ENCODE measurements around the gene SNCG.
"Not testable (repeated sequence)": the region's sequence is repeated elsewhere in the genome, so short reads cannot be mapped to it uniquely, and the experiment has no call there.

SNCG gene

DNA sequence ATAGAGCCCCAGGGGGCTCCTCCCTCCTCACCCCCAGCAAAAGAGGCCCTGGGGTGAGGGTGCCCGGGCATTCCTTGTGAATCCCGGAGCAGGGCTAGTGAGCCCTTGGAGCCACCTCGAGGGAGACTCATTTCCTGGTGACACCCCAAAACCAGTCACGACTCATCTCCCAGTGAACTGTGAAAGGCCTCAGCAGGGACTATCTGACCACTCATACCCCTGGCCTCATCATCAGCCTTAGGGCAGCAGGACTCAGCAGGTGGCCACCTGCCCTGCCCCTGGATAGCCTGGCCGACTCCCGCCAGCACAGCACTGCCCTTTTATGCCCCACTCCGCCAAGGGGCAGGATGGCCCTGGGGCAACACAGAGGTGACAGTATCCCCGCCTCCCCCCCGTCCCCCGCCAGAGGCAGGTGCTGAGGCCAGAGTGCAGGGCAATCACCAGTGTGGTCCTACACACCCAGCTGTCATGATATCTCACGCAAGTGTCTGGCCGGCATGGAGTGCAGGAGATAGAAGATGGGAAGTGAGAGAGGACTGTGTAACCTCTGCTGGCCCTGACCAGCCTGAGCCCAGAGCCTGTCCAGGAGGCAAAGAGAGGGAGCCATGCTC lies 3.2 kb downstream of the SNCG start:
- DNase-seq: no peak

- DNase-seq: no peak
These were observed 4.0 kb downstream of the SNCG start for GRCh38 chr10:86962136-86962980.

DNA sequence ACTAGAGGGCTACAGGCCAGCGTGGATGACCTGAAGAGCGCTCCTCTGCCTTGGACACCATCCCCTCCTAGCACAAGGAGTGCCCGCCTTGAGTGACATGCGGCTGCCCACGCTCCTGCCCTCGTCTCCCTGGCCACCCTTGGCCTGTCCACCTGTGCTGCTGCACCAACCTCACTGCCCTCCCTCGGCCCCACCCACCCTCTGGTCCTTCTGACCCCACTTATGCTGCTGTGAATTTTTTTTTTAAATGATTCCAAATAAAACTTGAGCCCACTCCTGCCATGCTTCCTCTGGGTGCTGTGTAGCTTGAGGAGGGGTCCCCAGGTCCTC lies 4.5 kb downstream of the SNCG start:
- DNase-seq: no peak

GRCh38 chr10:86963341-86963919 lies 5.0 kb downstream of the SNCG start:
- DNase-seq: no peak

- no peak for DNase-seq
These were observed 5.9 kb downstream of the SNCG start for GRCh38 chr10:86964061-86964846.

GRCh38 chr10:86964847-86965190 lies 6.4 kb downstream of the SNCG start:
- DNase-seq: no peak

- DNase-seq: no peak
These were observed 7.7 kb downstream of the SNCG start for GRCh38 chr10:86965986-86966654.

DNA sequence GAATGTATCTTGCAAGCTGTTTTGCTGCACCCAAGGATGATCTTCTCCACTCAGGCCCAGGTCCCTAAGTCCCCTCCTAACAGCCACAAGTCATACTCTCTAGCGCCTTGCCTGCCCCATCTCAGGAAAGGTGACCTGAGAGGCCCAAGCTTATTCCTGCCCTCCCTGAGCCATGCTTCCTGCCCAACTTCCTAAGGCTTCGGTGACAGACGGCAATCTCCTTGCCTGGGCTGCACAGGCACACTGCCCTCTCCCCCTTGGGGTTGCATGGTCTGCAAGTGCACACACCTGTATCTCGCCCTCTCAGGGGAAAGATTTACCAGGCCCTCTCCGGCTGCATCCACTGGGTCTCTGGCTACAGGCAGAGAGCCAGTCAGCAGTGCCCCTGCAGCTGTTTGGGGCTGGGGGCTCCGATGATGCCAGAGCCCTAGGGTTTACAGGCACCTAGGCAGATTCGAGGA lies 9.1 kb downstream of the SNCG start:
- no peak for DNase-seq

DNA sequence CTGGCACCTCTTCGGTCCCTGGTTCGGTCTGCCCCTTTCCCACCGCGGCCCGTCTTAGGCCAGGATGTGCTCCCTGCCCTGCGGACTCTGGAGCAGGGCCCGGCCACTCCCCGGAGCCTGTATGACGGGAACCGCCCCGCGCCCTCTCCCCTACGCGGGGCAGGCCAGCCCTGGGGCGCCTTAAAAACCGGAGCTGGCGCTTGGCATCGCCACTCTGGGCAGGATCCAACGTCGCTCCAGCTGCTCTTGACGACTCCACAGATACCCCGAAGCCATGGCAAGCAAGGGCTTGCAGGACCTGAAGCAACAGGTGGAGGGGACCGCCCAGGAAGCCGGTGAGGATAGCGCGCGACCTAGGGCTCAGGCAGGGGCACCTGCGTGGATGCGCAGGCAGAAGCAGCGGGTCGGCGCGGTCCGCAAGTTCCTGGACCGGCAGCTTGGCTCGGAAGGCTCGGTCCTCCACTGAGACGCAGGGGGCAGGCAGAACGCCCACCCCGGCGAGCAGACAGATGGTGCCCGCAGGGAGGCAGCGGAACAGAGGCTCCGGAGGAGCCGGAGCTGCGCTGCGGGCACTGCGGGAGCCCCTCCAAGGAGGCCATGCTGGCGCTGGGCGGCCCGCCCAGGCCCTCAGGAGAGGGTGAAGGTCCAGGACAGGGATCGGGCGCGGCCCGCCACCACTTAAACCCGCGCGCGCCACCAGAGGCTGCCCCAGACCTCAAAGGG lies 10.0 kb downstream of the SNCG start, which contains the start of gene ADIRF:
TSS of gene ADIRF (plus strand) at position 212 of the 723 bp plus-strand sequence. CDS start at position 275, 63 bp downstream.
- no peak for DNase-seq

GRCh38 chr10:86968994-86969355 lies 10.6 kb downstream of the SNCG start:
- no peak for DNase-seq

DNA sequence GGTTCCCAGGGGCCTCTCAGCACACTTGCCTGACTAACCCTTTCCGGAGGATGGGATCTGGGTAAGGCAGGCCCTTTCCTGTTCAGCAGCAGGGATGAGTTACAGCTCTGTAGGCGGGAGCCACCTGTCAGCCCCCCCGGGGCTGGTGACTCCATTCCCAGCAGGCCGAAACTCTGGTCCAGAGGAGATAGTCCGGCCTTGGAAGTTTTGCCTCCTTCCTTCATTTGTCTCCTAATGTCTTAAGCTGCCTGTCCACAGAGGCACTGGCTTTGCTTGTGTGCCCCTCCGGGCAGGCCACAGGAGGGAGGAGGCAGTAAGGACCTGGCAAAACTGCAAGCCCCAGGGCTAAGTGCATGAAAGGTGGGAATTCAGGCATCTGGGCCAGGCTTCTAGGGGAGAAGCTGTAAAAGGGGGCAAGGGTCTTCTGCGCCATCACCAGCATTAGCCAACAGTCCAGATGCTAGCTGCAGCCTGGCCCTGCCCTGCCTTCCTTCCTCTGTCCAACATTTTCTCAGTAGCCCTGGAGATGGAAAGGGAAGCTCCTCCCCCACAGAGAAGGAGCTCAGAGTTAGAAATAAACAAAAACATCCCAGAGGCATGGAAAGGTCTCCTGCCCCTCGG lies 11.1 kb downstream of the SNCG start:
- no peak for DNase-seq

DNA sequence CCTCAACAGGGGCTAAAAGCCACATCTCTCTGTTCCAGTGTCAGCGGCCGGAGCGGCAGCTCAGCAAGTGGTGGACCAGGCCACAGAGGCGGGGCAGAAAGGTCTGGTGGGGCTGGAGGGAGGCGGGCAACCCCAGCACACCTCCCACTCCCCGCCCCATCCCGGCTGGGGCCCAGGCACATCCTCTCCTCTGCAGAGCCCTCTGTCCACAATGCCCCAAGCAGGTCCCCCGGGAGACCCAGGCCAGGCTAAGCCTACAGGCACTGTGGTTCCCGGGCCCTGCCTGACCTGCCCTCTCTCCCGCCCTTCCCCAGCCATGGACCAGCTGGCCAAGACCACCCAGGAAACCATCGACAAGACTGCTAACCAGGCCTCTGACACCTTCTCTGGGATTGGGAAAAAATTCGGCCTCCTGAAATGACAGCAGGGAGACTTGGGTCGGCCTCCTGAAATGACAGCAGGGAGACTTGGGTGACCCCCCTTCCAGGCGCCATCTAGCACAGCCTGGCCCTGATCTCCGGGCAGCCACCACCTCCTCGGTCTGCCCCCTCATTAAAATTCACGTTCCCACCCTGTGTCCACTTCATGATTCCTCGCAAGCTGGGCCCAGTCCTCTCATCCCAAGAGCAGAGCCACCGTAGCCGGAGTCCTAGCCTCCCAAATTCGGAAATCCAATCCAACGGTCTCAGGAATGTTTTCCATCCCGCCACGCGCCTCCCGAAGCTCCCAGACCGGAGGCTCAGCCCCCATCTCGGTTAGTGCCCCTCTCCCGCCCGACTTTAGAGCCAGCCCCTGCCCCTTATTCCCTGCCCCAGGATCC lies 12.0 kb downstream of the SNCG start:
- DNase-seq: no peak

- DNase-seq: no peak
These were observed 12.5 kb downstream of the SNCG start for GRCh38 chr10:86970982-86971231.

GRCh38 chr10:86971232-86971991 lies 13.0 kb downstream of the SNCG start:
- peak; percentile 95 for DNase-seq

DNA sequence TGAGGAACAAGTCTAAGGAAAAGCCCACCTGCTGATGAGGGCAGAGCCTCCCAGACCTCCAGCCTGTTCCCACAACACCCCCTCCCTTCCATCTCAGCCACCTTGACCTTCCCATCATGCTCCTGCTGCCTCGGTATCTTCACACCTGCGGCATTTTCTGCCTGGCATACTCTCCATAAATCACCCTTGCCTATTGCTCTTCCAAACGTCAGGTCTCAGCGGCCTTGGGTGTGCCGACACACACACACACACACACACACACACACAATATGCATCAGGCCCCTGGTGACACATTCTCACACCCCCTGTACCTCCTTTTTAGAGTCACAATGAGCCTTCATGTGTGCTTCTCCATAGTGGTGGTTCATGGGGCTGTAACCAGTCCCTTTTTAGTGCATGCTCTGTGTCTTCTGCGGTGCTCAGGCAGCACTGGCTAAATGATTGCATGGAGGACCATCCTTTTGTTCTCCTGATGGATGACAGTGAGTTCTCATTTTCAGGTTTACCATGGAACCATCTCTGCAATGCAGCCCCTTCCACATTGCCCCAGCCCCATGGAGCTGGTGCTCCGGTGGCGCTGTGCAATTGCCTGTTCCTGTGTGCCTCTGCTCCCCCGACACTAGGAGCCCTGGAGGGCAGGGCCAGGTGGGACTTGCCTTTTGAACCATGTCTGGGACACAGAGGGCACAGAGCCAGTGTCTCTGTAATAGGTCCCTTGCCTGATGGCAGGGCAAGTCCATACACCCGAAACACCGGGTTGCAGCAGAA lies 14.4 kb downstream of the SNCG start:
- DNase-seq: no peak

DNA sequence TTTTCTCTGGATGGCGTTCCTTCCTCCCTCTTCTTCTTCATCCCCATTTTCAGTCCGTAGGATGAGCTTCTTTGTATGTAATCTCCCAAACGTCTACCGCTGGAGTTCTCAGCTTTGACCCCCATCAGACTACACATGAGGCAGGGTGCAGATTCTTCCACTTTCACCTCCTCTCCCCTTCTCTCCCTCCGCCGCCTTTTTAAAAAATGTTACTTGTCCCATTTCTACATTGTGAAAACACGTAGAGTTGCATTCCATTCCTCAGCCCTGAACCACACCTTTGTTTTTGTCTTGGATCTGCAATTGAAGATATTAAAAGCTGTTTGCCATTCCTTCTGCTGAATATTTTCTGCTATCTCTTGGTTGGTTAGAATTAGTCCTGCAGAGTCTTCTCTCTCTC lies 16.1 kb downstream of the SNCG start:
- DNase-seq: no peak

DNA sequence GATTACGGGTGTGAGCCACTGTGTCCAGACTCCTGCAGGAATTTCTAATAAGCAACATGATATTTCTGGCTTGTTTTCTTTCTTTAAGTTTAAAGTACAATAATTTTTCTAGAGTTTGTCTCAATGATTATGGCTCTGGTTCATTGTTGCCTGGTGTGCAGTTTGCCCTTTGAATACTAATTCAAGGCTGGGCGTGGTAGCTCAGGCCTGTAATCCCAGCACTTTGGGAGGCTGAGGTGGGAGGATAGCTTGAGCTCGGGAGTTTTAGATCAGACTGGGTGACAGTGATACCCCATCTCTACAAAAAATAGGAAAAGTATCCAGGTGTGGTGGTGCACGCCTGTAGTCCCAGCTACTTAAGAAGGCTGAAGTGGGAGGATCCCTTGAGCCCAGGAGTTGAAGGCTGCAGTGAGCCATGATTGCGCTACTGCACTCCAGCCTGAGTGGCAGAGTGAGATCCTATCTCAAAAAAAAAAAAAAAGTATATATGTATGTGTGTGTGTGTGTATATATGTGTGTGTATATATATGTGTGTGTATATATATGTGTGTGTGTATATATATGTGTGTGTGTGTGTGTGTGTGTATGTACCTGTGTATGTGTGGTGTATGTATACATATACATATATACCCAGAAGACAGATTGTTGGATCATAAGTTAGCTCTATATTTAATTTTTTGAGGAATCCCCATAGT lies 18.1 kb downstream of the SNCG start:
- DNase-seq: no peak

- not testable (repeated sequence) for DNase-seq
These were observed 20.1 kb downstream of the SNCG start for GRCh38 chr10:86978457-86978856.

DNA sequence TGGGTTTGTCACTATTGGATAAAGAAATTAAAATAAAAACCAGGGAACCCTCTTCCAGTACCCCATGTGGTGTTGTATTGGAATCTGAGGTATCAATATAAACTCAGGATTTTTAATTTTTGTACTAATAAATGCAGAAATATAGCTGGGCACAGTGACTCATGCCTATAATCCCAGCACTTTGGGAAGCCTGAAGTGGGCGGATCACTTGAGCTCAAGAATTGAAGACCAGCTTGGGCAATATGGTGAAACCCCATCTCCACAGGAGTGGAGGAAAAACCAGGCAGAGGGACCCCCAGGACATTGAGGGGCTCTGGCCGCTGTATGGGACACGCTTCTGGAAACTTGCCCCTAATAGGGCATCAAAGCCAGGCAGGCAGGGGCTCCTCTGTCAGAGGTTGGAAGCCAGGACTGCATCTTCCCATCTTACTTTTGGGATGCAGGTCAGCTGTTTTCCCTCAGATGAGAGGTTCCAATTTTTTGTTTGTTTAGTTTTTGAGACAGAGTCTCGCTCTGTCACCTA lies 21.0 kb downstream of the SNCG start:
- no peak for DNase-seq
